HG02588 (cell line): ENCODE measurements around the gene IL36B.
"Not testable (repeated sequence)": the region's sequence is repeated elsewhere in the genome, so short reads cannot be mapped to it uniquely, and the experiment has no call there.

Experiments
- ATAC-seq: cut with Tn5 transposase; IDR thresholded peaks from one replicate; pipeline ENCODE4 v1.9.1; 2021; ENCODE audit warnings: mild to moderate bottlenecking, moderate library complexity; ENCODE audit not compliant: unreplicated experiment

Gene IL36B

GRCh38 chr2:113052396-113052917 lies at the start of gene IL36B:
TSS of gene IL36B (minus strand) at chr2:113052867.
- ATAC-seq: no peak

DNA sequence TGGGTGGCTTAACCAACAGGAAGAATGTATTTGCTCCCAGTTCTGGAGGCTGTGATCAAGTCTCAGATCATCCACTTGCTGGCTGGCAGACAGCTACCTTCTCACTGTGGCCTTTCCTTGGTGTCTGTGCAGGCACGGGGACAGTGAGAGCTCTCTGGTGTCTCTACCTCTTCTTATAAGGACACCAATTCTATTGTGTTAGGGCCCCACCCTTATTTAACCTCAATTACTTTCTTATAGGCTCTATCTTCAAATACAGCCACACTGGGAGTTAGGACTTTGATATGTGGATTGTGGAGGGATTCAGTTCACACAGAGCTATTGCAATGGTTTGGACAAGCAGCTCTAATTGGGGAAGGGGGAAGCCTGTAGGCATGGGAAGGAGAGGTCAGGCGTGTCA lies 49.5 kb upstream of the IL36B start:
- no peak for ATAC-seq

DNA sequence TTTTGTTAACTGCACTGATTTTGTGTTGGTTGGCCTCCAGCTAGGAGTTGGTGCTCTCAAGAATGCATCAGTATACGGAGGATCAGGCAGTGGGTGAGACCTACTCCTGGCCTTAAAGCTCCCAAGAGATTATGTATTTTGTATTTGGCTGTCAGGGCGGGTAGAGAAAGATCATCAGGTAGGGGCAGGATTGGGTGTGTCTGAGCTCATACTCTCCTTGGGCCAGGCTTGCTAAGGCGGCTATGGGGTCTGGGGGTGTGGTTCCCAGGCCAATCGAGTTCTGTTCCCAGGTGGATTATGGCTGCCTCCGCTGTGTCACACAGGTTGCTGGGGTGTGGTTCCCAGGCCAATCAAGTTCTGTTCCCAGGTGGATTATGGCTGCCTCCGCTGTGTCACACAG lies 45.9 kb upstream of the IL36B start:
- no peak for ATAC-seq

- ATAC-seq: no peak
Measured at GRCh38 chr2:113098041-113098440, 45.4 kb upstream of the IL36B start.

GRCh38 chr2:113096842-113097618 lies 44.4 kb upstream of the IL36B start:
- not testable (repeated sequence) for ATAC-seq

DNA sequence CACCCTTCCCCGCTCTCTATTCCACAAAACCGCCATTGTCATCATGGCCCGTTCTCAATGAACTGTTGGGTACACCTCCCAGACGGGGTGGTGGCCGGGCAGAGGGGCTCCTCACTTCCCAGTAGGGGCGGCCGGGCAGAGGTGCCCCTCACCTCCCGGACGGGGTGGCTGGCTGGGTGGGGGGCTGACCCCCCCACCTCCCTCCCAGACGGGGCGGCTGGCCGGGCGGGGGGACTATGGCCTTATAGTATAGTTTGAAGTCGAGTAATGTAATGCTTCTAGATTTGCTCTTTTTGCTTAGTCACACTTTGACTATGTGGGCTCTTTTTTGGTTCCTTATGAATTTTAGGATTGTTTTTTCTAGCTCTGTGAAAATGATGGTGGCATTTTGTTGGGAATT lies 43.6 kb upstream of the IL36B start:
- ATAC-seq: not testable (repeated sequence)

- ATAC-seq: no peak
Measured at GRCh38 chr2:113093613-113093977, 40.9 kb upstream of the IL36B start.

DNA sequence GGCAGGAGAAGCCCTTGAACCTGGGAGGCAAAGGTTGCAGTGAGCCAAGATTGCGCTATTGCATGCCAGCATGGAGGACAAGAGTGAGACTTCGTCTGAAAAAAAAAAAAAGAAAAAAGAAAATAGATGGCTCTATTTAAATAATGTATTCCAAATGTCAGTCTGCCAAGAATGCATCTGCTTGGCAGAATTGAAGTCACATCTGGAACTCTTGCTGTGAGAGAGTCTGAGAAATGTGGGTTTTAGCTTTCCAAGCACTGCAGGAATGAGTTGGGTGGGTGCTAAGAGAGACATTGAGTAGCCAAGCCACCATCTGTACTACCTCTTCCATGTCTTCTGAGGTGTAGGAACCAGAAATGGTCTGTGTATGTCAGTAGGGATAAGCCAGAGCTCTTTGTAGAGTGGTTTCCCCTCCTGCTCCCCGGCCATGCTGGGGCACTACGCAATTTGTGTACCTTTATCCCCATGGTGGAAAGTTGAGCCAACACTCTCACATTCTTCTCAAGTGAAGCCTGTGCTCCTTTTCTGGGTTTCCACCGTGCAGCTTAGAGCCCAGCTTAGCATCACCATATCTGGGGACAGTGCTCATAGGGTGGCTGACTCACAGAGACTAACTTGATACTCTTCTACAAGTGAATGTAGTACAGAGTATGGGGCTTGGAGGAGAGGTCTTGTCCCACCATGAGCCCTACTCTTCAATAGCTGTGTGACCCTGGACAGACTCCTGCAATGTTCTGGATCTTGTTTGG lies 40.4 kb upstream of the IL36B start:
- no peak for ATAC-seq

DNA sequence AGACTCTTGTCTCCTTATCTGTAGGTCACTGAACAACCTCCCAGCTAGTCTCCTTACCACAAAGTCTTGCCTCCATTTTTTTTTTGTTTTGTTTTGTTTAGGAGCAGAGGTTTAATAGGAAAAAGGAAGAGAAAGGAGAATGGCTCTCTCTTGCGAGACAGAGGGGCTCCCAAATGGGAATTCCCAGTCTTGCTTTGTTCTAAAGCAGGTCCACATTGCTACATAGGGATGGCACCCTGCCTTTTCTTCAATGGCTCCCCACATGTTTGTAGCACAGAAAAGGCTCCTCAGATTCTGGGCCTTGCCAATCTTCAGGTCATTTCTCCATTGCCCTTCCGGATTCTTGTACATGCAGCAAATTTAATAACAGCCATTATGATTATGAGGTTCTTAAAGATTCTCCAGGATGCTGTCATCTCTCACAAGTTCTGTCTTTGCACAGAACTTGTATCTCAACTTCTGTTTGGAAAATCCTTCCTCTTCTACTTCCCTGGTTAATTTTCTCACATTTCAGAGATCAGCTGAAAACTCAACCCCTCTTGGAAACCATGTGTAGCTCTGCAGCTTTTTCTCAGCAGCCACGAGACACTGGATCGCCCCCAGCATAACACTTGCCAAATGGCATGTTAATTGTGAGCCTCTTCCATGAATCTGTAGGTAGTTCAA lies 38.7 kb upstream of the IL36B start:
- ATAC-seq: no peak

DNA sequence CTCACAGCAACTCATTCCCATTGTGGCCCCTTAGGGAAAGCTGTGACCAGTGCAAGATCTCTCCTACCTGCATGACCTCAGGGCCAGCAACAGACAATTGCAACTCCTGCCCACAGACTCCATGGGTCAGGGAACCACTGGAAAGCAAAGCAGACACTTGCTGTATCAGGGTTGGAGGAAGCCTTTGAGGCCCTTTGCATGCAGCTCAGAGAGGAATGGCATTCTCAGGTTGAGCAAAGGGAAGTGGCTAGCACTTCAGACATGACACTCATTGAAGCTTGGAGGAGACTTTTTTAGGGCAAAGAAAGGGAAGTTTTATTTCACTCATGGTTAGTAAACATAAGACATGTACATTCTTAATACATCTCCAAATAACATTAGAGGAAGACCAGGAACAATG lies 37.2 kb upstream of the IL36B start:
- ATAC-seq: no peak

GRCh38 chr2:113088213-113088992 lies 35.7 kb upstream of the IL36B start:
- ATAC-seq: no peak

DNA sequence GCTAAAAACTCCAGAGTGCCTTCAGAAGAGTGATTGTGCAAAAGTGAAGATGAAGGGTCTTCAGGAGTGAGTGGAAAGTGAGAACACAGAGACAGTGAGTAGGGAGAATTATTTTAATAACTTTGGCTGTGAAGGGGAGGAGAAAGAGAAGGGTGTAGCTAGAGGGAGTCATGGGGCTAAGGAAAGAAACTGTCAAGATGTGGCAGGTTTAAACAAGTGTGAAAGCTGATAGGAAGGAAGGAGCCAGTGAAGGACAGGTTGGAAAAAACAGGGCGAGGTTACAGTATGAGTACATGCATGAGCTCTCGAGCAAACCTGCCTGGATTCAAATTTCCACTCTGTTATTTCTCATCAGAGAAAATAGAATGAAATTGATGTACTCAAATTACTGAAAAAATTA lies 32.9 kb upstream of the IL36B start:
- ATAC-seq: no peak

DNA sequence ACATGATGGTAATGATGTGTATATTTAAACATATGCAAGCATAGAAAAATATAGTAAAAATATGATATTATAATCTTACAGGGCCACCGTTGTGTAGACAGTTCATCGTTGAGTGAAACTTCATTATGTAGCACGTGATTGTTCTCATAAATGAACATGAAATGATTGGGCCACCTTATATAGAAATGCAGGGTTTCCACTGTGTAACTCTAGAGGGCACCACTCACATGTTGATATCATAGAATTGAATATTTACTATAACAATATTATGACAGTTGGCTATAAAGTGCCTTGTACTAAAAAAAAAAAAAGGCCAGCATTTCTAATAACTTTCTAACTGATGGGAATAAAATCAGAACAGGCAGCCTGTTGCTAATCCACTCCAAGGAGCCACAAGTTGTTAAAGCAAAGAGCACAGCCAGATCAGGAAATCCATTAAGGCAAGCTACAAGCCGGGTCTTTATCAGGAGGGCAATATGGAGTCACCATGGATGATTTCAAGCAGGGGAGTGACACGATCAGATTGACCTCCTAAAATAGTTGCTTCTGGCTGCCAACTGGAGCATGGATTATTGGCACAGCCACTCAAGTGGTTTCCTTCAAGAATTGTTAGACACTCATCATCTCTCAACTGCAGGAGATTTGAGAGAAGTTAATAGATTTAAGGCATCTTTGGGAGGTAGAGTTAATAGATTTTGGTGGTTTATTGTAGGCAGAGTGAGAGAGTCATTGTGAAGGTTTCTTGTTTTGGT lies 31.8 kb upstream of the IL36B start:
- no peak for ATAC-seq

DNA sequence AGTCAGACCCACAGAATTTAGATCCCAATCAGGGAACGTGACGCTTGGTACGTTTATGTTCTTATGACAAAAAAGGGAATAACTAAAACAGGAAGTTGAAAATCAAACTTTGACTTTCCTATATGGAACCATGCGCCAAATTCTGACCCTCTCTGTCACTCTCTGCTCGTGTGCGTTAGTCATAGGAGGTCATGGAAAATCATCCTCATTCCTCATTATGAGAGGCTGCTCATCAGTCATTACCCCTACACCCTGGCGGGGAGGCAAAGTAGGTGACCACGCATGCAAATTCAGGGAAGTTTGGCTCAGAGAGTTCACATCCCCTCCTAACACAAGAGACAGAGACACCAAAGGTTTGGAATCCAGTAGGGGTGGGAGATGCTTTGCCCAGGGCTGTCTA lies 30.6 kb upstream of the IL36B start:
- no peak for ATAC-seq

DNA sequence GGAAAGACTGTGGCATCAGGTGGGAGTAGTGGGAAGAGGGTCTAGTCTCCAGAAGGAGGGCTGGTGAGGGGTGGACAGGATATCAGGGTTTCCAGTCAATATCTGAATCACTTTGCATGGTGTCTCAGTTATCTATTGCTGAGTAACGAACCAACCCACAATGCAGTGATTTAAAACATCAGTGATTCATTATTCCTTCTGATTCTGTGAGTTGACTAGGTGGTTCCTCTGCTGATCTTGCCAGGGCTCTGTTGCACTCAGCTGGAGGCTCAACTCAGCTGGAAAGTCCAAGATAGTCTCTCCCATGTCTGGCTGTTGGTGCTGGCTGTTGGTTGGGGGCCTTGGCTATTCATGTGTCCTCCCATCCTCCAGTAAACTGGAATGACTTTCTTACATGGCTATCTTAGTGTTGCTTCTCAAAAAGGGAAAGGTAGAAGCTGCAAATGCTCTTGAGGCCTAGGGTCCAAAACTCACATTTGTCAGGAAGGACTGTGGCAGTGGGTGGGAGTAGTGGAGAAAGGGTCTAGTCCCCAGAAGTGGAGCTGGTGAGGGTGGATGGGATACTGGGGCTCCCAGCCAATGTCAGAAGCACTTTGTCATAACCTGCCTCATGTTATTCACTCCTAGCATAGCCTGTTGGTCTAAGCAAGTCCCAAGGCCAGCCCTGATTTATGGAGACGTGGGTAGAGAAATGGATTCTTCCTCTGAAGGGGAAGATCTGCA lies 29.0 kb upstream of the IL36B start:
- ATAC-seq: no peak

DNA sequence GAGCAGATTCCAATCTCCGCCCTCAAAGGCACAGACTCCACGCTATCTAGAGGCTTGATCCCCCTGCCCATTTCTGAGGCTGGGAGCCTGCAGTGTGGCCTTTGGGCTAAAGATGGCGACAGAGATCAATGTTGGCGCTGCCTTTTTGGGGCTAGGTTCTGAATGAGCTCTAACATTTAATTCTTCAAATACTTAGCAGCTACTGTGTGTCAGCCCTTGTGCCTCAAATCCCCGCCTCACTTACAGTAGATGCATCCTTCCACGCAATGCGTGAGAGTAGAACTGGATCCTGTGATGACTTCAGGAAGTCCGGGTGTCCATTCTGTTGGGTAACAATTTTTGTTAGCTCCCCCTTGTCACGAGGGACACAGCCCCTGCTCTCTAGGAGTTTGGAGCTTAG lies 27.5 kb upstream of the IL36B start:
- ATAC-seq: no peak

GRCh38 chr2:113079131-113079530 lies 26.5 kb upstream of the IL36B start:
- ATAC-seq: no peak

- ATAC-seq: no peak
Measured at GRCh38 chr2:113078350-113078839, 25.7 kb upstream of the IL36B start.

- no peak for ATAC-seq
Measured at GRCh38 chr2:113077921-113078320, 25.3 kb upstream of the IL36B start.
